Measurements from ENCODE around the gene HNRNPAB.

The HNRNPAB gene

GRCh38 chr5:178215280-178216002, 11.1 kb downstream of the HNRNPAB start:
- H3K4me3 ChIP-seq (ENCODE audit: control insufficient read depth, low read depth, low read length) = no peak overlapping the region
- no peak for TF ChIP-seq CTCF (IDR thresholded peaks at IDR 0.05; ENCODE audit: control insufficient read depth, insufficient read depth, low read depth, low read length, missing control alignments)
- DNase-seq (ENCODE audit: low read depth) = no peak

- no peak for TF ChIP-seq CTCF (IDR thresholded peaks at IDR 0.05; ENCODE audit: control insufficient read depth, insufficient read depth, low read depth, low read length, missing control alignments)
- no peak overlapping the region for H3K4me3 ChIP-seq (ENCODE audit: control insufficient read depth, low read depth, low read length)
- no peak for DNase-seq (ENCODE audit: low read depth)
Observed at GRCh38 chr5:178216088-178216534, 11.8 kb downstream of the HNRNPAB start.

DNA sequence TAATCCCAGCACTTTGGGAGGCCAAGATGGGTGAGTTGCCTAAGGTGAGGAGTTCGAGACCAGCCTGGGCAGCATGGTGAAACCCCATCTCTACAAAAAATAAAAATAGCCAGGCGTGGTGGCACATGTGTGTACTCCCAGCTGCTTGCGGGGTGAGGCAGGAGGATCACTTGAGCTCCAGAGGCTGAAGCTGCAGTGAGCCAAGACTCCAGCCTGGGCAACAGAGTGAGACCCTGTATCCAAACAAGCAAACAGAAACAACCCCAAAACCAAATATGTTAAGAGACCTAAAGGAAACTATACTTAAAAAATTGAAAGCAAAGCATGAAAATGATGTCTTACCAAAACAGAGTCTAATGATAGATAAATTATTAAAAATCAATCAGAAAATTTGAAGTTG, 12.4 kb downstream of the HNRNPAB start:
- no peak for DNase-seq (ENCODE audit: low read depth)
- TF ChIP-seq CTCF (IDR thresholded peaks at IDR 0.05; ENCODE audit: control insufficient read depth, insufficient read depth, low read depth, low read length, missing control alignments) = no peak
- H3K4me3 ChIP-seq (ENCODE audit: control insufficient read depth, low read depth, low read length) = no peak overlapping the region

DNA sequence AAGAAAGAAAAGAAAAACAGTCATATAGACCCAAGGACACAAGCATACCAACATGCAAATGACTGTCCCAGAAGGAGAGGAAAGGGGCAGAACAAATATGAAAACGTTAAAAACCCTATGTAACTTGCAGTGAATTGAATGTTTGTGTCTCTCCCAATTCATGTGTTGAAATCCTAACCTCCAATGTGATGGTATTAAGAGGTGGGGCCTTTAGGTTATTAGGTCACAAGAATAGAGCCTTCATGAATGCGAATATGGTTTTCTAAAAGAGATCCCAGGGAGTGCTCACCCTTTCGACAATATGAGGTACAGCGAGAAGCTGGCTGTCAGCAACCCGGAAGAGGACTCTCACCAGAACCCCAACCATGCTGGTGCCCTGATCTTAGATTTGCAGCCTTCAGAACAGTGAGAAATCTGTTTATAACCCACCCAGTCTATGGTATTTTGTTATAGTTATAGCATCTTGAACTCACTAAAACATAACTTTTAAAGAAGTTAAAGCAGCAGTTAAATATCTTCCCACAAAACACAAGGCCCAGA, 14.0 kb downstream of the HNRNPAB start:
- H3K4me3 ChIP-seq (ENCODE audit: control insufficient read depth, low read depth, low read length) = no peak overlapping the region
- no peak for DNase-seq (ENCODE audit: low read depth)
- TF ChIP-seq CTCF (IDR thresholded peaks at IDR 0.05; ENCODE audit: control insufficient read depth, insufficient read depth, low read depth, low read length, missing control alignments) = no peak

GRCh38 chr5:178218827-178219226, 14.5 kb downstream of the HNRNPAB start:
- no peak overlapping the region for H3K4me3 ChIP-seq (ENCODE audit: control insufficient read depth, low read depth, low read length)
- no peak for DNase-seq (ENCODE audit: low read depth)
- no peak for TF ChIP-seq CTCF (IDR thresholded peaks at IDR 0.05; ENCODE audit: control insufficient read depth, insufficient read depth, low read depth, low read length, missing control alignments)

GRCh38 chr5:178221282-178221681, 16.9 kb downstream of the HNRNPAB start:
- DNase-seq (ENCODE audit: low read depth) = no peak
- no peak for TF ChIP-seq CTCF (IDR thresholded peaks at IDR 0.05; ENCODE audit: control insufficient read depth, insufficient read depth, low read depth, low read length, missing control alignments)
- no peak overlapping the region for H3K4me3 ChIP-seq (ENCODE audit: control insufficient read depth, low read depth, low read length)
